GM18499 (cell line): ENCODE results near the gene BLOC1S1.

ENCODE experiments used
- ATAC-seq: cut with Tn5 transposase; IDR thresholded peaks from one replicate; pipeline ENCODE4 v1.9.1; 2021; ENCODE audit warnings: moderate number of reproducible peaks; ENCODE audit not compliant: insufficient read depth, unreplicated experiment

BLOC1S1 gene

GRCh38 chr12:55724226-55724939 lies 8.5 kb downstream of the BLOC1S1 start:
- no peak for ATAC-seq

GRCh38 chr12:55724940-55725309 lies 9.1 kb downstream of the BLOC1S1 start:
- ATAC-seq: no peak

- no peak for ATAC-seq
Measured at GRCh38 chr12:55725556-55725955, 9.7 kb downstream of the BLOC1S1 start.

- no peak for ATAC-seq
Measured at GRCh38 chr12:55726971-55727370, 11.1 kb downstream of the BLOC1S1 start.

DNA sequence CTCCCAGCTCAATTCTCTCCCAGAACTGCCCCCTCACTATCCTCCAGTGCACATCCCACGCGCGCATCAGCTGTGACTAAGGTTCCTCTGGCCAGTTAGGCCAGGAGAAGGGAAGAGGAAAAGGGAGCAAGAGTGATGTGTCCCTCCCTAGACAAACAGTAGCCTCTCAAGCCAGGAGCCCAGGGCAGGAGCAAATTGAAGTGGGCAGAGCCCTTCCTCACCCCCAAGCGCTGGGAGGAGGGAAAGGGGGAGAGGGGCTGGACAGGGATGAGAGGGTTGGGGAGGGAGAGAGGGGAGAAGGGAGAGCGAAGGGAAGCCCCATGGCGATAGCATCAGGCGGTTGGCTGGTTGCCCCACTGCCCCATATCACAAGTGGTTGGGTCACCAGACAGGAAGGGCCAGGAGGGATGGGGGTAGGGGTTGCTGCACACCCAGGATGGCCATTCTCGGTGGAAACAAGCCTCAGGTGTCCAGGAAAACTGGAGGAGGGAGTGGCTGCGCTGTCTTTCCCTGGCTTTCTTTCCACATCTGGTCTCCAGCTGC lies 11.9 kb downstream of the BLOC1S1 start:
- ATAC-seq: no peak

DNA sequence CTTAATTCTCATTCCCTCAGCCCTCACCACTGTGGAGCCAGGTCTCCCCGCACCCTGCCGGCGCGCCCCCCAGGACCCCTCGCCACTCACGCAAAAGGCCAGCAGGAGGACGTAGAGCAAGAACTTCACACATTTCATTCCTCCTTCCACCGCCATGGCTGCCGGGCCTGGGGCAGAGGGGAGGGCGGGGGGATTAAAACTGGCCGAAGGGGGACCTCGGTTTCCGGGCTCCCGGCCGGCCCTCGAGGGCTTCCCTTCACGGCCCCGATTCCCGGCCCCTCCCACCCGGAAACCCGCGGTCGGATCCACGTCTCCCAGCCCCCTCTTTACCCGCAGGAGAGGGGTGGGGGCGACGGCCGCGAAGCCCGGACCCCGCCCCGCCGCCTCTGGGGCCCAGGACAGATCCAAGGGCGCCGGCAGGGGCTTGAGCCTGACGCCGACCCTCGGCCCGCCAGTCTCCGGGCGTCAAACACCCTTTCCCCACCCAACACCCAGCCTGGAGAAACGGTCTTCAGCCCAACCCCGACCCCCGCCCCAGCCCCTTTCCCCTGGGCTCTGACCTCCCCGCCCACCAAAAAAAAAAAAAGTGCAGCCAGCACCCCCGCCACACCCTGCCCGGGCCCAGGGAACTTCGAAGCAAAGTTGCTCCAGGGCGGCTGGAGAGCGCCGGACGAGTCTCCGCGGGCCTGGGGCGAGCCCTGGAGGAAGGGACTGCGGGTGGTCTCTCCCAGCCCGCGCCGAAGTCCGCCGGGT lies 12.5 kb downstream of the BLOC1S1 start:
- ATAC-seq: peak; percentile 4

DNA sequence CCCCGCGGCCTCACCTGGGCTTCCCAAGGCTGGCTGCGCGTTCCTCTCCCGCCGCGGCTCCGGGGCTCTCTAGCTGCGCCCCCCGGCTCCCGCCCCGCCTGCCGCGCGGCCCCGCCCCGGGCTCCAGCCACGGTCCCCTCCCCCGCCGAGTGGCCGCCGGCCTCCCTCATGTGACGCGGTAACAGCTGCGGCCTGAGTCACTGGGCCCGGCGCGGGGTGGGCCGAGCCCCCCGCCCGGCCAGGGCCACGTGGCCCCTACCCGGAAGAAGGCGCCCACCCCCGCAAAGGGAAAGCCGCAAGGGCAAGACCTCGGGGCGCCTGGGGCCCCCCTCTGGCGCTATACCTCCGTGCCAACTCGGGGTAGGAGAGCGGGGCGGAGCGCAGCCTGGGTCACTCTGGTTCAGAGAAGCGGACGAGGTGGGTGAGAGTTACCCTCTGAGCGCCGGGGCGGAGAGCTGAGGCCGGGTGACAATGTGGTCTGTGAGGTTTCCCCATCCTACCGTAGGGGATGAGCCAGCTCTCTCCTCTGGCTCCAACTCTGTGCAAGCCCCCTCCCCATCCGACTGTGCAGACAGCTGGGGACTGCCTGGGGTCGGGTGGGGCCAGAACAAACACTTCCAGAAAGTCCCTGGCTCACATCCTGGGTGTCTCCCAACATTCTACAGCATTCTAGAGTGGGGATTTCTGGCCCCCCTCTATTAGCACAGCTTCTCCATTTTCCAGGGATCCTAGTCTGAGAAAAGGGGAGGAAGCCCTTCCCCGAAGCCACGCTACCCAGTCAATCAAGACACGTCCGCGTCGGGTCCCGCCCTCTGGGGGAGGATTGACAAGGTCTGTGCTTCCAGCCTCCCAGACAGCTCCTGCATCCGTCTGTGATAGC lies 13.3 kb downstream of the BLOC1S1 start, which contains the start of gene CD63:
Gene CD63, minus strand, starts transcription at position 71 of the 880 bp plus-strand sequence. CDS start 668 bp downstream, outside the sequence.
- ATAC-seq: peak; percentile 35

DNA sequence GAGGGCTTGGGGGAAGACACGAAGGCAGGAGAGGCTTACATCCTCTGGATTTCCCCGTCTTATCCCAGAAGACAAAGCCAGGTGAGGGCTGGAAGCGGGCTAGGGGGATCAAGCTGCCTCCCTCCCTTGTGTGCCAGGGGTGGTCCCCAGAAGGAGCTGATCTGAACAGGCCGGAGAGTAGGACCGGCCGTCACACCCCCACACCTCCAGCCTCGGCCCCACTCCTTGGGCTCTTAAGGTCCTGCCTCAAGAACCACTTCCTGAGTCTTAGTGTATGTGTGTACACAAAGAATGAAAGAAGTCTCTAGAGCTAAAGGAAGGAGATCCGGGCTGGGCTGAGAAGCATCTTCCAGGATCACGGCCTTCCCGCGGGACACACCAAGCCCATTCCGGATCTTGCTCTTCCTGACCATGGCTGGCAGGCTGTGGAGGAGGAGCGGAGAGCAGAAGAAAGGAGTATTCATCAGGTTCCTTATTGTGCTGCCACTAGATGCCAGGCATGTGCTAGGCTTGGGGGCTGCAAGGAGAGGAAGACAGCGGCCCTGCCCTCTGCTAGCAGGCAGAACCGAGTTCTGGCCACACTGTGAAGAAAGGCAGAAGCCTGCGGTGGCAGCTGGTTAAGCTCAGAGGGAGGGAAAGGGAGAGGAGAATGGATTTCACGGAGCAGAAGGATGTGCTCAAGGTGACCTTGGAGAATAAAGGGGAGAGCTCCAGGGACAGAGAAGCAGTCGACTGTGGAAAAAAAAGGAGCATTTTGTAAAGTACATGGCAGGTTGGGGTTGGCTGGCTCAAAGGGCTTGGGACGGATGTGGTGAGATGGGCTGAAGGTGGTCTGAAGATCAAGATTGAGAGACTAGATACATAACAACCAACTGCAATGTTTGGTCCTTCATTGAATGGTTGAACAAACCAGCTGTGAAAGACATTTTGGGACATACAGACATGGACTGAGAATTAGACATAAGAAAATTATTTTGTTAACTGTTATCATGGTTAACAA lies 14.3 kb downstream of the BLOC1S1 start:
- peak; percentile 32 for ATAC-seq

DNA sequence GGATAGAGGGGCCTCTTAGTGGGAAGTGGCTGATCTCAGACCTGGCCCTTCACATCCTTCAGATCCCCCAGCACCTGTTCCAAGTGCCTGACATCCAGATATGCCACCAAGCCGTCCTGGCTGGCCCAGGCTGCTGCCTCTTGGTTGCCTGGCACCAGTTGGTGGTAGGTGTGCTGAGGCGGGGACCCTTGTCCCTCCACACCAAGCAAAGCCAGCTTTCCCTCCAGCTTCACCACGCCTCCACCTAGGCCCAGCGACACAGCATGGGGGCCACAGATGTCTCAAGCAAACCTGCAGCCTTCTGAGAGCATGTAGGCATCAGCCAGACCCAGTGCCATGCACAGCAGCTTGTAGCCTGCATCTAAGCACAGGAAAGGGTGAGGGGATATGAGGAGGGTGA lies 16.4 kb downstream of the BLOC1S1 start:
- ATAC-seq: no peak

DNA sequence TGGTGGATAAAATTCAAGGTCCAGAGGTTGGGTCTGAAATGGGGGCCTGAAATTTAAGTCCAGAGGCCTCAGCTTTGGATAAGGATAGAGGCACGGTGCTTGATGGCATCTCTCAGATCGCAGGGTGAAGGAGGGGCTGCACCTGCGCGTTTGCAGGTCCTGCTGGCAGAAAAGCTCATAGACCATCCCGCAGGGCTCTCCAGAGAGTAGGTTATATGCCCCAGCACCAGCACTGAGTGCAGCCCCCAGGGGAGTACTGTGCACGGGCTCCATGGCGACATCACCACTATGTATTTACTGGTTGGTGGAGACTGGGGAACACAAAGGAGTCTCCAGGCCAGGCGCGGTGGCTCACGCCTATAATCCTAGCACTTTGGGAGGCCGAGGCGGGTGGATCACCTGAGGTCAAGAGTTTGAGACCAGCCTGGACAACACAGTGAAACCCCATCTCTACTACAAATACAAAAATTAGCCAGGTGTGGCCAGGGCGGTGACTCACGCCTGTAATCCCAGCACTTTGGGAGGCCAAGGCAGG lies 17.2 kb downstream of the BLOC1S1 start:
- ATAC-seq: no peak

GRCh38 chr12:55733858-55734257 lies 18.0 kb downstream of the BLOC1S1 start:
- no peak for ATAC-seq

DNA sequence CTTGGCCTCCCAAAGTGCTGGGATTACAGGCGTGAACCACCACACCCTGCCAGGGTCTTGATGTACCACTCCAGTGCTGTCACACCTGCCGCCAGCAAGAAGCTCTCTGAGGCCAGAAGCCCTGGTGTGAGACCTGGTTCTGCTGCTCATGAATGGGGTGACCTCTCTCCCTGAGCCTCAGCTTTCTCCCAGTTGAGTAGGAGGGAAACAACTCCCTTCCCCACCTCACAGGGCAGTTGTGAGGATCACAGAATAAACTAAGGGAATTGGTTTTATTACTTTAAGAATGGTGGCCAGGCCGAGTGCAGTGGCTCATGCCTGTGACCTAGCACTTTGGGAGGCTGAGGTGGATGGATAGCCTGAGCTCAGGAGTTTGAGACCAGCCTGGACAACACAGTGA lies 18.7 kb downstream of the BLOC1S1 start:
- no peak for ATAC-seq

GRCh38 chr12:55736076-55736475 lies 20.2 kb downstream of the BLOC1S1 start:
- ATAC-seq: no peak

GRCh38 chr12:55736780-55737580 lies 21.1 kb downstream of the BLOC1S1 start:
- ATAC-seq: no peak

GRCh38 chr12:55737581-55738122 lies 21.8 kb downstream of the BLOC1S1 start:
- ATAC-seq: no peak

DNA sequence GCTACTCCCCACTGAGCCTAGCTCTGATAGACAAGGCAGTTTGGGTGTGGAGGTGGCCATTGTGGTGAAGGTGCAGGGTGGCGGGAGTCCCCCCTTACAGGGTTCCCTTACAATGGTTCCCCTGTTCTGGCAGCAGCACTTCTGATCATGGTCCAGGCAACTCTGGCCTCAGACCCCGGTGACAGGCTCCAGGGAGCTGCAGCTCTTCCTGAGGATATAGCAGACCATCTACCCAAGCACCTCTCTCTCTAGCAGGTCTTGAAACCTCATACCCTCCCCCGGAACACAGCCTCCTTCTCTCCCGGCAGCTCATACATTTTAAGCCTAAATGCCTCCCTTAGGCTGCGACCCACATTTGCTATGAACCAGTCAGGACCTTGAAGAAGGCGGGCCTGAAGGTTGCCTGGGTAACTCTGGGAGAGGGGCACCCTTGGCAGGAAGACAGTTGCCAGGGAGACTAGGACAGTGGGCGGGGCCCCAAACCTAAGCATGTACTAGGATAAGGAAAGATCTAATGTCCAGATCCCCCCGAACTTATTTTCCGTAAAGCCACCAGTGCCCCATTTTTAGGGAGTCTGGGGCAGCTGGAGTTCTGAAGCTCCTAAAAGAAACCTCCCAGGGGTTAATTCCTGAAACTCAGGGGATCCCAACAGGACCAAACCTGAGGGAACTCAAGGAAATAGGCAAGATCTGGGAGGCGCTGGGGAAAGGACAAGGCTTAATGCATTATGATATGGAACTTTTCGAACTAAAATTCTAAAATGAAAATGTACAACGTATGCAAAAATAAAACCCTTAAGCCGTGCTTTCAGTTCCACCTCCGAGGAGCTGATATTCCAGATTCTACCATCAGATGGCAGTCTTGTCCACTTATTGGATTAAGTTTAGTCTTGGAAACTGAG lies 22.5 kb downstream of the BLOC1S1 start:
- ATAC-seq: peak; percentile 59

GRCh38 chr12:55739025-55739378 lies 23.2 kb downstream of the BLOC1S1 start:
- no peak for ATAC-seq
